ENCODE results near the gene OR7C1.
"Not testable (repeated sequence)": the region's sequence is repeated elsewhere in the genome, so short reads cannot be mapped to it uniquely, and the experiment has no call there.

Gene OR7C1

DNA sequence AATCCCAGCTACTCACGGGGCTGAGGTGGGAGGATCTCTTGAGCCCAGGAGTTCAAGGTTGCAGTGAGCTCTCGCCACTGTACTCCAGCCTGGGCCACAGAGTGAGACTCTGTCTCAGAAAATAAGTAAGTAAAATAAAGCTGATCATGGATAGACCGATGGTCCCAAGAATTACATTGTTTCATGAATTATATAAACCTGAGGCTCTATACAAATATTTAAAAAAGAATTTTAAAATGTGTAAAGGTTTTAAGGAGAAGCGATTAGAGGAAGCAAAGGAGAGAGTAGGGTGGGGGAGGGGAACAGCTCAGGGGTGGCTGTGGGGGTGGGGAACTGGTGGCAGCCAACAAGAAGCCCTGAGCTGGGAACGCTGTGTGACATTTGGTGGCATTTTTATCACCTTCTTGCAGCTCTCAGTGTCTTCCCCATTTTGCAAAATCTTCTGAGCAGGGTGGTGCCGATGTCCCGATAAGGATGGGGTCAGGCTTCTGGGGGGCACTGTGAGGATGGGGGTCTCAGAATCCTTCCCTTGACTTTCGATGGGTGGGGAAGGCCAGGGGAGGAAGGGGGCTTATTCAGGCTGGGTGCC, 51.5 kb downstream of the OR7C1 start:
- not testable (repeated sequence) for DNase-seq

DNA sequence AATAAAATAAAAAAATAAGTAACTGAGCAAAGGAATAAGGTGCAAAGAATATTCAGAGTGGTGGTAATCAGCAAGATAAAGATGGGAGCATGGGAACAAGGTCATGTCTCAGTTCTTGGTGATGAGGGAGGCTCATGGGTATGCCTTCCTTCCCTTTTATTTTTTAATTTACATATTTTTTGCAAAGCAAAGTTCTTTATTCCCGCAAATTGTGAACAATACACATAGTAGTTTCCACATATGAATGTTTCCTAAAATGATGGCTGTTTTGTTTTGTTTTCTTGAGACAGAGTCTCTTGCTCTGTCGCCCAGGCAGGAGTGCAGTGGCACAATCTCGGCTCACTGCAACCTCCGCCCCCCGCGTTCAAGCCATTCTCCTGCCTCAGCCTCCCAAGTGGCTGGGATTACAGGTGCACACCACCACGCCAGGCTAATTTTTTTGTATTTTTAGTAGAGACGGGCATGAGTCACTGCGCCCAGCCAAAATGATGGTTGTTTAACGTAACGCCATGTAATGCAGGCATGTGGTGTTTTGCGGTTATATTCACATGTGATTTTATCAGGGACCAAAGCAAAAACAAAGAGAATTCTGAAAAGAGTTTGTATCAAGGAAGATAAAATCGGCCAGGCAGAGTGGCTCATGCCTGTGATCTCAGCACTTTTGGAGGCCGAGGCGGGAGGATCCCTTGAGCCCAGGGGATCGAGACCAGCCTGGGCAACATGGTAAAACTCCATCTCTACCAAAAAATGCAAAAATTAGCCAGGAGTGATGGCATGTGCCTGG, 52.2 kb downstream of the OR7C1 start:
- DNase-seq = no peak

DNA sequence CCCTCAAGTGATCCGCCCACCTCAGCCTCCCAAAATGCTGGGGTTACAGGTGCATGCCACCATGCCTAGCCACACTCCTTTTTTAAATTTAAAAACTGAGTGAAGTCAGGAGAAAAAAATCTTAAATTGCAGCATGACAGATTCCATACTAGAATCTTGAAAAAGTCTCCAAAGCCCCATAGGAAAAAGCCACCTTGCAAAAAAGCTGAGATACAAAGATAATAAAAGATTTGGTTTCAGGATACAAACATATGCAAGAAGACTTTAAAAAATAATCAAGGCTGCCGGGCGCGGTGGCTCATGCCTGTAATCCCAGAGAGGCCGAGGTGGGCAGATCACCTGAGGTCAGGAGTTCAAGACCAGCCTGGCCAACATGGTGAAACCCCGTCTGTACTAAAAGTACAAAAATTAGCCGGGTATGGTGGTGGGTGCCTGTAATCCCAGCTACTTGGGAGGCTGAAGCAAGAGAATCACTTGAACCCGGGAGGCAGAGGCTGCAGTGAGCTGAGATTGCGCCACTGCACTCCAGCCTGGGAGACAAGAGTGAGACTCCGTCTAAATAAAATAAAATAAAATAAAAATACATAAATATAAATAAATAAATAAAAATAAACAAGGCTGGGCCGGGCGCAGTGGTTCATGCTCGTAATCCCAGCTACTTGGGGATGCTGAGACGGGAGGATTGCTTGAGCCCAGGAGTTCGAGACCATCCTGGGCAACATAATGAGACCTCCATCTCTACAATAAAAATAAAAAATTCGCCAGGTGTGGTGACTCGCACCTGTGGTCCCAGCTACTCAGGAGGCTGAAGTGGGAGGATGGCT, 53.1 kb downstream of the OR7C1 start:
- not testable (repeated sequence) for DNase-seq

DNA sequence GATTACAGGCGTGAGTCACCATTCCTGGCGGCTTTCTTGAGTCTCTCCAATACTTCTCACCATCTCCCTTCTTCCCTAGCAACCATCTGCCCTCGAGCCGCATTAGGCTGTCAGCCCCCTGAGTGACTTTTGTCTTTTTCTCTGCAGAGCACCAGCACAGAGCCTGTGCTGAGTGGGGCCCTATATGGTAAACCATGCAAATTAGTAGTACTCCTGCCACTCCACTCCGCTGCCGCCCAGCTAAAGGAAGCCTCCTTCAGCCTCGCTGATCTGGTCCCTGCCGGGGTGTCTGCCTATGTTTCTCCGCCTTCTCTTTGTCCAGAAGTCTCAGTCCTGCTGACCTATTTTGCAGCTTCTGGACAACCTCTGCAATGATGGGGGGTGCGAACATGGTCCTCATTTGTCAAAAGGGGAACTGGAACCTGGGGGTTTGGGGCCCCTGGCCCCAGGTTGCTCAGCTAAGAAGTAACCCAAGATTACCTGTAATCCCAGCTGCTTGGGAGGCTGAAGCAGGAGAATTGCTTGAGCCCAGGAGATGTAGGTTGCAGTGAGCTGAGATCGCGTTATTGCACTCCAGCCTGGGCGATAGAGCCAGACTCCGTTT, 54.3 kb downstream of the OR7C1 start:
- not testable (repeated sequence) for DNase-seq

DNA sequence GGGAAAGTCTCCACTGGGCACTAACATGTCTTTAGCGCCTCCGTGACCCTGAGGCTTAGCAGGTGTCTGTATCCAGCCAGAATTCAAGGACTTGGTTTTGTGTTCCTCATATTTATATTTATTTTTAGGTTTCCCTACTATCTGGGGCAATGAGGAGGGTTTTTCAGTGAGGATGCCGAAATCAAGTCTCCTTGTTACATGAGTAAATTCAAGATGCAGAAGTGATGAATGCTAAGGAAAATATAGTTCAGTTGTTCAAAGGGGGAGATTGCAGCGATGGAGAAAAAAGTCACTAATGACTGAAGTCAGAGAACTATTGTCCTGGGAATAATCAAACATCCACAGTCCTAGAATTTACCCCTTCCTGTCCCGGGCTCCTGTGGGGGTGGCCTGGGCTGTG, 55.8 kb downstream of the OR7C1 start:
- DNase-seq = no peak

DNA sequence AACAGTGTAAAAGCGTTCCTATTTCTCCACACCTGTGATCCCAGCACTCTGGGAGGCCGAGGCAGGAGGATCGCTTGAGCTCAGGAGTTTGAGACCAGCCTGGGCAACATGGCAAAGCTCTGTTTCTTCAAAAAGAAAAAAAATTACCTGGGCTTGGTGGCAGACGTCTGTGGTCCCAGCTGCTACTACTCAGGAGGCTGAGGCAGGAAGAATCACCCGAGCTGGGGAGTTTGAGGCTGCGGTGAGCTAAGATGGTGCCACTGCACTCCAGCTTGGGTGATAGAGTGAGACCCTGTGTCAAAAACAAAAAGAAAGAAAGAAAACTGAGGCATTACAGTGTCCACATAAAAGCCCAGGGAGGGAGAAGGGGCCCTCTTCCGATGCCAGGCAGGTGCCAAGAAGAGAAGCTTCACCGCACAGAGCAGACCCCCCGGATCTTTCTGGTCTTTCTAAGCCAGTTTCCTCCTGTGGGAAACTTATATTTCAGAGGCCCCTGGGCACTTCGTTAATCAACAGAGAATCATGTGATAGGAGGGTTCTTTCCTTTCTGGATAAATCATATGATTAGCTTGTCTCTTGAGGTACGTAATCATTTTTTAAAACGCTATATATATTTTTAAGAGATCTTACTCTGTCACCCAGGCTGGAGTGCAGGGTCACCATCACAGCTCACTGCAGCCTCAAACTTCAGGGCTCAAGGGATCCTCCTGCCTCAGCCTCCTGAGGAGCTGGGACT, 56.7 kb downstream of the OR7C1 start, which contains the start of gene ADGRE2:
TSS of gene ADGRE2 (minus strand) at position 451 of the 736 bp plus-strand sequence. CDS start 1,804 bp downstream, outside the sequence.
- DNase-seq = not testable (repeated sequence)

DNA sequence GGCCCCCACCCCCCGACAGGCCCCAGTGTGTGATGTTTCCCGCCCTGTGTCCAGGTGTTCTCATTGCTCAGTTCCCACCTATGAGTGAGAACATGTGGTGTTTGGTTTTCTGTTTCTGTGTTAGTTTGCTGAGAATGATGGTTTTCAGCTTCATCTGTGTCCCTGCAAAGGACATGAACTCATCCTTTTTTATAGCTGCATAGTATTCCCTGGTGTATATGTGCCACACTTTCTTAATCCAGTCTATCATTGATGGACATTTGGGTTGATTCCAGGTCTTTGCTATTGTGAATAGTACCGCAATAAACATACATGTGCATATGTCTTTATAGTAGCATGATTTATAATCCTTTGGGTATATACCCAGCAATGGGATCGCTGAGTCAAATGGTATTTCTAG, 57.3 kb downstream of the OR7C1 start:
- not testable (repeated sequence) for DNase-seq

DNA sequence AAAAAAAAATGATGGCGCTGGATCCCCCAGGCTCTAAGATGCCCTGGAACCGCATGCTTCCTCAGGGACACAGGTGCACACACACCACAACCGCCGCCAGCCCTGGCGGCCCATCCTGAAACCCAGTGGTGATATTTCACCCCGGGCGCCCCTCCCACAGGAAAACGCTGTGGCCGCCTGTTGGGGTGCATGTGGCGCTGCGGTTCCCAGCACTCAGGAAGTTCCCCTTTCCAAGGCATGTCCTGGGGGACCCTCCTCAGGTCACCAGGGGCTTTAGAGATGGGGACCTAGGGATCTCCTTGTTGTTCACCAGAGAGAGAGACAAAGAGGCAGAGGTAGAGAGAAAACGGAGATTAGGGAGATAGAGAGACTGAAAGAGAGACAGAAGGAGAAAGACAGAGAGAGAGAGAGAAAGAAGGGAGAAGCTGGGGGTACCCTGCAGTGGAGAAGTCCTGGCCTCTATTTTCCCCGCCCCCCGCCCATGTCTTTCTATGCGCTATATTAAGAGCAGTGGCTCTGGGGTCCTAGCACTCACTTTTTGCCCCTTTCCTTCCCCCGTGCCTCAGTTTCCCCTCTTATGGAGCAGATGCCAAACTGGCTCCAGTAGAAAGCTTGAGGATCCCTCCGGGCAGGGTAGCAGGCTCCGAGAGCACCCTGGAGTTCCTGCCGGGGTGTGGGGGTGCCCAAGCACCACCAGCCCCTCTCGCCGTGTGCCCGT, 59.0 kb downstream of the OR7C1 start:
- DNase-seq = no peak

DNA sequence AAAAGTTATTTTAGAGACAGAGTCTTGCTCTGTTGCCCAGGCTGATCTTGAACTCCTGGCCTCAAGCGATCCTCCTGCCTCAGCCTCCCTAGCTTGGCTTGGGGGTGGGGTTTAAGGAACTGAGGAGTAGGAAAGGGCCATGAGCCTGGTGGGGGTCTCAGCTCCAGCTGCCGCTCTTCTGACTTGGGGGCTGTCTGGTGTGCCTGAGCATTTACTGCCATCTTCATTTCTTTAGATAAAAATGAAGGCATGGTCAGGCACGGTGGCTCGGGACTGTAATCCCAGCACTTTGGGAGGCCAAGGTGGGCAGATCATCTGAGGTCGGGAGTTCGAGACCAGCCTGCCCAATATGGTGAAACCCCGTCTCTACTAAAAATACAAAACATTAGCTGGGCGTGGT, 59.7 kb downstream of the OR7C1 start:
- not testable (repeated sequence) for DNase-seq

DNA sequence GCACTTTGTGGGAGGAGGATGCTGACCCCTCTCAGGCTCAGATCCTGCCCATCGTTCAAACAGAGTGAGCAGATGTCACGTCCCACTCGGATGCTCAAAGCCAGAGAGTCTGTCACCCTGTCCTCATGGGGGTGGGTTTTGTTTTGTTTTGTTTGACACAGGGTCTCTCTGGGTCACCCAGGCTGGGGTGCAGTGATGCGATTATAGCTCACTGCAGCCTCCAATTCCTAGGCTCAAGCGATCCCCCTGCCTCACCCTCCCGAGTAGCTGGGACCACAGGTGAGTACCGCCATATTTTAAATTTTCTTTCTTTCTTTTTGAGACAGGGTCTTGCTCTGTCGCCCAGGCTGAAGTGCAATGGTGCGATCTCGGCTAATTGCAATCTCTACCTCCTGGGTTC, 60.6 kb downstream of the OR7C1 start:
- no peak for DNase-seq

DNA sequence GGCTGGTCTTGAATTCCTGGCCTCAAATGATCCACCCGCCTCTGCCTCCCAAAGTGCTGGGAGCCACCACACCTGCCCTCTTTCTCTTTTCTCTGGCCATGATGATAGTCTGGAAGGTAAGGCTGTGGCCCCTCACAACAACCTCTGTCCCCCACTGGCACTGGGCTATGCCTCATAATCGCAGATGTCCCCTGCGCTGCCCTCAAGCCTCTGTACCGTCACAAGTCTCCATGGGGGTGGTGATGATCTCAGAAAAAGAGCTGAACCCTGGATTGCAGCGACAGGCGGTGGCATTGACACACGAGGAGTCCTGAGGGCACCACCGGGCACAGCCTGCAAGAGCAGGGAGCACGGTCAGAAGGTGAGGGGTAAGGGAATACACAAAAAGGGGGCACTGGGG, 61.3 kb downstream of the OR7C1 start:
- DNase-seq = not testable (repeated sequence)

DNA sequence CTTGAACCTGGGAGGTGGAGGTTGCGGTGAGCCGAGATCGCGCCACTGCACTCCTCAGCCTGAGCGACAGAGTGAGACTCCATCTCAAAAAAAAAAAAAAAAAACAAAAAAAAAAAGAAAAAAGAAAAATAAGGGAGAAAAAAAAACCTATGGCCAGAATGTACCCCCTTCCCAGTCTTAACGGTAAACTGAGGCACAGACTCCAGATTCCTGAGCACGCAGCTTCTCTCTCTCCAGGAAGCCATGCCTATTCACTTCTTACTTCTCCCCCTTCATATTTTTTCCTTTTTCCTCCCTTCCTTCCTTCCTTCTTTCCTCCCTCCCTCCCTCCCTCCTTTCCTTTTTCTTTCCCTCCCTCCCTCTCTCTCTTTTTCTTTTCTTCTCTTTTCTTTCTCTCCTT, 62.0 kb downstream of the OR7C1 start:
- no peak for DNase-seq

DNA sequence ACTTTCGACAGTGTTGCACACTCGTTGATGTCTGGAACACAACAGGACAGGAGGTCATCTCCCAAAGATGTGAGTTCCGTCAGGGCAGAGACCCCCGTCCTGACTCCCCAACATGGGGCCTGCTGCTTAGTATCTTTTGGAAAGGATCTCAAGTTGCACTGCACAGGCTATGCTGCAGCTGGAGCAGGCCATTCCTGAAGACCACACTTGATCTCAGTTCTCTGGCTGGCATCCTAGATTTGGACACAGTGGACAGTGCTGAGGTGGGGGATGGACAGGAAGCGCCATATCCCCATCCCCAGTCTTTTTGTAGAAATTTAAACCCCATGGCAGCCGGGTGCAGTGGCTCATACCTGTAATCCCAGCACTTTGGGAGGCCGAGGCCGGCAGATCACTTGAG, 62.5 kb downstream of the OR7C1 start:
- DNase-seq = no peak

DNA sequence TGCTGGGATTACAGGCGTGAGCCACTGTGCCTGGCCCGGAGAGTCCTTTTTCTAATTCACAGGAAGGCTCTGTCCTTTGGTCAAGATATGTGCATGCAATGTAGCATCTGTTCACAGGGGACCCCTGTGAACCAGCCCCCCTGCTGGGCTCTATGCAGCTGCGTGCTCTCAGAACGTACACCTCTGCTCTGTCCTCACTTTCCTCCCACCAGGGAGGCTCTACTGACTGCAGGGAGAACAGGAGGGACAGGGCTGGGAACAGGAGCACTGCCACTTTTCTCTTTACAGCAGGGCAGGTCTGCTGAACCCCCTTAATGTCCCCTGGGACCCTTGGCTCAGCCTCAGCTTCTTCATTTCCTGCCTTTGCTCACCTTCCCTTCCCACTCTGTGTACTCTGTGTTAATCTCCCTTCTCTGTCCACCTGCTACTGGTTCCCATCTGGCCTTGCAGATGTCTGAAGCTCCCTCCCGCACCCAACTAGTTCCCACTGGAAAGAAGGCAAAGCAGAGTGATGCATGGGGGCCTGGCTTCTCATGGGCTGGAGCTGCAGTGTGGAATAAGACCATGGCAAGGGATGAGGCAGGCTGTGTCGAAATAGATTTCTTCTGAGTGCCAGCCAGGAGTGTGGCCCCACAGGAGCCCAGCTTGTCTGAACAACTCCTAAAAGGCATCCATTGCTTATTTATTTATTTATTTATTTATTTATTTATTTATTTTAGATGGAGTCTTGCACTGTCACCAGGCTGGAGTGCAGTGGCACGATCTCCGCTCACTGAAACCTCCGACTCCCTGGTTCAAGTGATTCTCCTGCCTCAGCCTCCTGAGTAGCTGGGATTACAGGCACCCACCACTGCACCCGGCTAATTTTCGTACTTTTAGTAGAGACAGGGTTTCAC, 63.8 kb downstream of the OR7C1 start:
- DNase-seq = no peak

DNA sequence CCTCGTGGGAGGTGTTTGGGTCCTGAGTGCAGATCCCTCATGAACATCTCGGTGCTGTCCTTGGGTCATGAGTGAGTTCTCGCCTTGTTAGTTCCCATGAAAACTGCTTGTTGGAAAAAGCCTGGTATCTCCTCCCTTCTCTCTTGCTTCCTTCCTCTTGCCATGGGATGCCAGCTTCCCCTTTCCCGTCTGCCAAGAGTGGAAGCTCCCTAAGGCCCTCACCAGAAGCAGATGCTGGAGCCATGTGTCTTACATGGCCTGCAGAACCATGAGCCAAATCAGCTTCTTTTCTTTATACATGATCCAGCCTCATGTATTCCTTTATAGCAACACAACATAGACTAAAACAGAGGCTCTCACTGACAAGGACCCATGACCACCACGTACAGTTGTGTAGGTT, 64.8 kb downstream of the OR7C1 start:
- no peak for DNase-seq

DNA sequence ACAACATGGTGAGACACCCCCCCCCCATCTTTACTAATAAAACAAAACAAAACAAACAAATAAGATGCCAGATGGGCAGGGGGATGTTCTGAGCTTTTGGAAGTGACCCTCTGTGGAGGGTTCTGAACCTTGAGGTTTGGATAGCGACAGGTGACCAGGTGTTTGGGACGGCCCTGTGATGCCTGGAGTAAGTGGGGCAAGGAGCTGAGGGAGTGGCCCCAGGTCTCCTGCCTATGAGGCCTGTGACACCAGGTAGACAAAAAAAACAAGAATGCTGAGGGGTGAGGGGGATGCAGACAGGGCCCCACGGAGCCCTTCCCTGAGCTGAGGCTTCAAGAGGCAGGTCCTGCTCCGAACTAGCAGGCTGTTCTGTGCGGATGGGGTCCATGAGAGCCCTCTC, 65.8 kb downstream of the OR7C1 start:
- no peak for DNase-seq

DNA sequence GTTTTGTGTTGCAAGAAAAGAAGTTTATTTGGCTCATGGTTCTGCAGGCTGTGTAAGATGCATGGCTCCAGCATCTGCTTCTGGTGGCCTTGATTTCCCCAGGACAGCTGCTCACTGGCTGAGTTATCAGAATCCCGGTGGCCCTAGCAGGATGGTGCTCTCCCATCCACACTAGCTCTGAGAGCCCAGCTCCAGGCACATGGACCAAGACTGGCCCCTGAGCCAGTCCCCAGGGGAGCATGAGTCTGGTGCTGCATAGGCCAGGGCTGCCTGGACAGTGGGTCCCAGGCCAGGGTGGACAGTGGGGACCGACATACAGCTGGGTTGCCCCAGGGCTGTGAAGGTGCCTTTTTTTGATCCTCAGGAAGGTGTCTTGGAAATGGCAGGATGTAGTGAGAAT, 67.0 kb downstream of the OR7C1 start:
- no peak for DNase-seq

DNA sequence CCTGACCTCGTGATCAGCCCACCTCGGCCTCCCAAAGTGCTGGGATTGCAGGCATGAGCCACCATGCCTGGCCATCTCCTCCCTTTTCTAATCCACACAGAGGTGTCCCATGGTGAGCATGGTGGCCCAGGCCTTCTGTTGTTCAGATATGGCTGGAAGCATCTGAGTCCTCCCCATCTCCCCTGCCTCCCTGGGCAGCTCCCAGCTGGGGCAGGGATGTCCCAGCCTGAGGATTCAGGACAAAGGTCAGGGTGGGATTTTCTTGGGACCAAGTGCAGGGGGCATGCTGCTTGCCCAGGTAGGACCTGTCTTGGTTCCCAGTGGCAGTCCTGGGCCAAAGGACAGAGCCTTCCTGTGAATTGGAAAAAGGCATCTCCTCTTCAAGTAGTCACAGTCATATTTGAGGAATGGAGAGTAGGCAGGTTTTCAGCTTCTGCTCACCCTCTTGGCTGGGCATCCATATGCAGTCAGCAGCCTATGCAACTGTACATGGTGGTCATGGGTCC, 67.5 kb downstream of the OR7C1 start:
- no peak for DNase-seq

DNA sequence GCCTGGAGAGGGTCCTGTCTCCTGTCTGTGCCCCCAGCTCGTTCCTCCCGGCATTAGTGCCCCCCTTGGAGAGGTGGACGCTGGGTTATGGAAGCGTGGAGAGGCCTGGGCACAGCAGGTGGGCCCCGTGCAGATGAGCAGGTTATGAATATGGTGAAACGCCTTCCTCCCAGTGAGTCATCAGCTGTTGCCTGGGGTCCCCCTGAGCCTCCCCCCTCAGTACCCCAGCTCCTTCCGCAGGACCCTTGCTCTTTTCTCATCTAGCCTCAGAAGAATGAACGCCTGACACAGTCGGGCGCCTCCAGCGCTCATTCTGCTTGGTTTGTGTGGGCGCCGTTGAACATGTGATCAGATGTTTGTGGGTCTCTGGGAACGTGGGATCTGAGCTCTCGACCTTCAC, 69.1 kb downstream of the OR7C1 start:
- DNase-seq = not testable (repeated sequence)

DNA sequence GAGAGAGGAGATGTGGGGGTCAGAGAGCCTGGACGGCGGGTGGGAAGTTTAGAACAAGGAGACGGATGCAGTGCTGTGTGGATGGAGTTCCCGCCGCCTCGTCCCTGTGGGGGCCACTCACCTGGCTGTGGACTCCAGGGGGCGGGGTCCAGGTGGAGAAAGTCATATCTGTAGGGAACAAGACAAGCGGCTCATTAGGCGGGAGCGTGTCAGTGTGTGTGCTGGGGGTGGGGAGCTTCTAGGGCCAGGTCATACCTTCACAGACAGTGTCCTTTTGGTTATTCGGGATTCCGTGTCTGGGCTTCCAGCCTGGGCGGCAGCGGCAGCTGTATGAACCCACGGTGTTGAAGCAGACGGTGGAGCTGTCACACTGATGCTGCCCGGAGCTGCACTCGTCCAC, 69.6 kb downstream of the OR7C1 start:
- DNase-seq = not testable (repeated sequence)

DNA sequence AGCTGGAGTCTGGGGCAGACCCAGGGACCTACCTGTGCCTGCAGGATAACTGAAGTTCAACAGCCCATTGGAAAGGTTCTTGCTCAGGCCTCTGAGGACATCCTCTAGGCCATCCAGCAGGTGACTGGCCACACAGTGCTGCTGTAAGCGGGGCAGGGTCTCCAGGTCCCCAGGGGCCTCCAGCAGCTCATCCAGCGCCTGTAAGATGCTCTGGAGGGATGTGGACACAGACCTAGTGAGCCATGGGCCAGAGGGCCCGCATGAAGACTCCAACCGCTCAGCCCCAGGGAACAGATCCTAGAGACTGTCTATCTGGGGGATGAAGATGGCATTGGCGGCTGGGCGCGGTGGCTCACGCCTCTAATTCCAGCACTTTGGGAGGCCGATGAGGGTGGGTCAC, 70.6 kb downstream of the OR7C1 start:
- DNase-seq = no peak

Data from fibroblast of skin of right quadriceps (primary cell).